COLO829 (cell line): ENCODE data around the gene GVQW3.

Experiments used
- DNase-seq: peaks from one replicate; pipeline ENCODE4 v3.0.0; 2012; ENCODE audit warnings: low spot score

The GVQW3 gene

DNA sequence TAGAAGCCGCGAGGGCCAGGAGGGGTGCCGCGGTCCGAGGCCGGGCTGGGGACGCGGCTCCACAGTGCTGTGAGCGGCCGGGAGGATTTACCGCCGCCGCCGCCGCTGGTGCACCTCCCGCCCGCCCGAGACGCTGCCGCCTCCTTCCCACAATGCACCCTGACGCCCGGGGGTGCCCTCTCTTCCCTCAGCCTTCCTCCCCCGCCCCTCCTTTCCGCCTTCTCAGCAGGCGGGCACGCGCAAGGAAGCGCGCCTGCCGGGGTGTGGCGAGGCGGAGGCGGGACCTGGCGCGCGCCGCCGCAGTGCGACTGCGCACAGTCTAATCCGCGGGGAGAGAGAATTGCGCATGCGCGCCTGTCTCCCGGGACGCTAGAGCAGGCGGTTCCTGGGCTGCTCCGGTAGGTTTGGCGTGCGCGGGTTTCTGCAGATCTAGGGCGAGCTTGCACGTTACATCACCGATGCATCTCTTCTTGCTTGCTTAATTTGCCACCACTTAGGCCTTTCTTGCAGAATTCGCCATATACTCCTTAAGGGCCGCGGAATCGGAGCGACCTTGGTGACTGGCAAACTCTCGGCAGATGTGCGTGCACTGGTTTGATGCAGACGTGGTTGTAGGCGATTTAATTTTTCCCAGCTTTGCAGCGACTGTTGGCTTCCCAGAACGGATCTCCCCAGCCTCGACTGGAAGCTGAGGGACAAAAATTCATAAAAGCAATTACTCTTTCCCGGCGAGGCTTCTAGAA is at the start of gene GVQW3, which contains the start of gene THAP12:
Gene GVQW3, plus strand, starts transcription at position 347 of the 743 bp plus-strand sequence. CDS start 506 bp downstream, outside the sequence.
Gene THAP12, minus strand, starts transcription at position 156 of the 743 bp plus-strand sequence. CDS start 296 bp downstream, outside the sequence.
- peak; percentile 99 for DNase-seq

DNA sequence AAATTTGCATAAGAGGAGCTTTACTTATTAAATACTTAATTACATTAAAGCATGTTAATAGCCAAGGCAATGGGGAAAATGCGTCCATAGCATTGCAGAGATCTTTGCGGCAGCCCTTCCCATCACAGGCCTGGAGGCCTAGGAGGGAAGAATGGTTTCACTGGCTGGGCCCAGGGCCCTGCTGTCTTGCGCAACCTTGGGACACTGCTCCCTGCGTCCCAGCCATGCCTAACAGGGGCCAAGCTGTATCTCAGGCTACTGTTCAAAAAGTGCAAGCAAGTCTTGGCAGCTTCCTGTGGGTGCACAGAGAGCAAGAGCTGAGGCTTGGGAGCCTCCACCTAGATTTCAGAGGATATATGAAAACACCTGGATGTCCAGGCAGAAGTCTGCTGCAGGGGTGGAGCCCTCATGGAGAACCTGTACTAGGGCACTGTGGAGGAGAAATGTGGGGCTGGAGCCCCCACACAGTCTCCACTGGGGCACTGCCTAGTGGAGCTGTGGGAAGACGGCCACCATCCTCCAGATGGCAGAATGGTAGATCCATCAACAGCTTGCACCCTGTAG is 46.2 kb upstream of the GVQW3 start:
- no peak for DNase-seq

DNA sequence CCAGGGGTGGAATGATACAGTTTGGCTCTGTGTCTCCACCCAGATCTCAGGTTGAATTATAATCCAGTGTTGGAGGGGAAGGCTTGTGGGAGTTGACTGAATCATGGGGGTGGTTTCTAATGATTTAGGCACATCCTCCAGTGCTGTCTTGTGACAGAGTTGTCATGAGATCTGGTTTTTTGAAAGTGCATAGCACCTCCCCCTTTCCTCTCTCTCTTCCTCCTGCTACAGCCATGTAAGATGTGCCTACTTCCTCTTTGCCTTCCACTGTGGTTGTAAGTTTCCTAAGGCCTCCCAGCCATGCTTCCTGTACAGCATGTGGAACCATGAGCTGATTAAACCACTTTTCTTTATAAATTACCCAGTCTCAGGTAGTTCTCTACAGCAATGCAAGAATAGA is 45.3 kb upstream of the GVQW3 start:
- DNase-seq: no peak

DNA sequence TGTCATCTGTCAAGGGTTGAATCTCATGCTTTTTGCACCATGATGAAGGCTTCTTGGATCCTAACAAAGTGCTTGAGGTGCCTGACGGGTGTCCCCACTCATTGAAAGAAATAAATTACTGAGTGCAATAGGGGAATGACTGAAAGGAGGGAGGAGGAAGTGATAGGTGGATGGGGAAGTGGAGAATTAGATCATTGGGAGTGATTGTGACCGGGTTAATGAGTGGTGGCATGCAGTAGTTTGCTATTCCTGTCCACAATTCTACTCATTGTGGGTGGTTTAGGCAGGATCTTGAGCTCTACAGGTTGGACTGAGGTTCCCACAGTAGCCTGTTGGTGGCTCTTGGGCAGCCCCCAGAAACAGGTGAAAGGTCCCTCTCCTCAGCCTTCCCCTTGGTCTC is 44.5 kb upstream of the GVQW3 start:
- no peak for DNase-seq

DNA sequence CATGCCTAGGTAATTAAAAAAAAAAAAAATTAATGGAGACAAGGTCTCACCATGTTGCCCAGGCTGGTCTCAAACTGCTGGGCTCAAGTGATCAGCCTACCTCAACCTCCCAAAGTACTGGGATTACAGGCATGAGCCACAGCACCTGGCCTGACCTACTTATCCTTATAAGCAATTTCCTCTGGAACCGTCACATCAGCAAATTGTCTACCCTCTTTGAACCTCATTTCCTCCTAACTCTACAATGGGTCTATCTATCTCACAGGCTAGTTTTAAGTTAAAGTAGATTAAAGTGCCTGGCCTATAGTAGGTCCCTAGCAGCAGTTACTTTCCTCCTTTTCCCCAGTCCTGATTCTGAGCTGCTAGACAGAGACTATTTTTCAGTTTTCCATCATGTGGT is 43.7 kb upstream of the GVQW3 start:
- no peak for DNase-seq

DNA sequence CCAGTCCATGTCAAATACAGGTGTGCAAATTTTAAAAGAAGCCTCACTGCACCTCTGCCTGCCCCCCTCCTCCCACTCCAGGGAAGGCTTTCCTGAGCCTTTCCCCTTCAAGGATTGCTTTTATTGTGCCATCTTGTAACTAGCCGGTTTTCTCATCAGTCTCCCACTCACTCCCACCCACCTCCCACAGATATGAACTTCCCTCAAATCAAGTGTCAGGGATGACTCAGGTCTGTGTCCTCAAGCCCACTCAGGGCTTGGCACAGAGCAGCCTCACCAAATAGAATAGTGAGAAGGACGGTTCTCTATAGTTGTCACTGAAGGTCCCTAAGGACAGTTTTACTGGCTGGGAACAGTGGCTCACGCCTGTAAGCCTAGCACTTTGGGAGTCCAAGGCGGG is 43.2 kb upstream of the GVQW3 start:
- DNase-seq: no peak

DNA sequence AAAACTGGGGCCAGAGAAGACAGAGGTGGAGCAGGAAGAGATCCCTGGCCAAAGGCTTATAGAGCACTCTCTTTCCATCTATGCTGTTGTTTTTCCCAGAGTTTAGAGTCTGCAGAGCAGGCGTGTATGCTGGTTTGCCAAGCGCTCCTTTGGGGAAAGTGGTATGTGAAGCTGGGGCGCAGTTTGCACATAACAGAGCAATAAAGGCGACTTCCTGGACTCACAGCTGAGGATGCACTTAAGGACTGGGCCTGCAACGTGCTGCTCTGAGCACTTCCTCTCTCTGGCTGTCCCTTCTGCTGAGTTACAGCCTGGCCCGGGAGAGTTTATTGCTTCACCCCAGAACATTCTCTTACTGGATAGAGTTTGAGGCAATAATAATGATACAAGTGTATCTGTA is 41.9 kb upstream of the GVQW3 start:
- no peak for DNase-seq

DNA sequence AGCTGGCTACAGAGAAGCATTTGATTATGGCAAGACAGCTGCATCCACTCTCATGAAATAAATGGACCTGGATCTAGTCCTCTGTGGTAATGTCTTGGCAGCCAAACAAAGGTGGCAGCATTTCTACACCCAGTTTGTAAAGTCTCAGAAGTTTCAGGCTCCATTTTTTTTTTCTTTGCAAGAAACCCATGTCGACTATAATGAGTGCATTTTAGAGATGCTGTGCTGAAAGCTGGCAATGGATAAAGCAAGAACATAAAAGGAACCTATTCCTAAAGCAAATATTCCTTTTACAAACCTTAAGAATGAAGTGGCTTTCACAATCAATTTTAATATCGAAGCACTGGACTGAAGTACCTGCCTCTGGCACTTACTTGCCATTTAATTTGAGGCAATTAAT is 33.7 kb upstream of the GVQW3 start:
- DNase-seq: no peak

DNA sequence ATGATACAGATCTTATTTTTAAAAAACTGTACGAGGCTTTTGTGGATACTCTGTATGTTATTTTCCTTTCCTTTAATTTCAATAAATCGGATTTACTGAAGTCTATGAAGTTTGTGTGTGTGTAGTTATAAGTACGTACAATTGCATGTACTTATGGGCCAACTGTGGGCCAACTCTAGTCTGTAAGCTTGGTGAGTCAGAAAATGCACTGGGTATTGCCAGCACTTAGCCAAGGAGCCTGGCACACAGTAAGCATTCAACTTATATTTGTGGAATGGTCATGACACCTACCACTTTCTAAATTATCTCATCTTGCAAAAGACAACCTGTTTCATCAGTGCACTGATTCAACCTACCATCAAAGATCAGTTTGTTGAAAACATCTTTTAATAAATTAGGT is 32.8 kb upstream of the GVQW3 start:
- no peak for DNase-seq

DNA sequence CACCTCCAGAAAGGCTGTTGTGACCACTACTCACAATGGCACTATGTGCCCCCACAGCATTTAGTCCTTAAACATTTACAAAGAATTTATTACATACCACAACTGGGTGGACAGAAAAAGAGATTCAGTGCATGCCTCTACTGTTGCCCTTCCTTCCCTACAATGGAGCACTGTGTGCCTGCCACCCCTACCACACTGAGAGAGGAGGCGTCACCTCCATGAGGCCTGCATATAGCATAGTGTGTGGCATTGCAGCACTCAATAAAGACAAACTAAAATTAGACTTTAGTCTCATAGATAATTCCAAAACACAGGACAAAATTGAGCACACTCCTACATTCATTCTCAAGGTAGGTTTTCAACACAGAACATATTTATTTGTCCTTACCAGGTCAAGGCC is 26.0 kb upstream of the GVQW3 start:
- DNase-seq: no peak

DNA sequence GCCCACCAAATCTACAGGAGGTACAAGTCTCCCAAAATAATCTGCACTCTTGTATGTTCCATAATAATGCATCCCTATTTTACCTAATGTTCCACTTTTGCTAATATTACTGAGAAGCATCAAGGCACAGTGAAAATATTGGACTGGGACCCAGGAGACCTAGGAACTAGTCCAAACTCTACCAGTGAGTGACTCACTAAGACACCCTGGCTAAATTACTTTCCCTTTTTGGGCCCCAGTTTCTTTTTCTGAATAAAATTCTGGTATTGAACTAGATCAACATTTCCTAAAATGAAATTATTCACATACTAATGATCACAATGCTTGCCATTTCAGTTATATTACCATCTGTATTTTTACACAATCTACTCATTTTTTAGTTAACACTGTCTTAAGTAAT is 19.7 kb upstream of the GVQW3 start:
- DNase-seq: no peak

DNA sequence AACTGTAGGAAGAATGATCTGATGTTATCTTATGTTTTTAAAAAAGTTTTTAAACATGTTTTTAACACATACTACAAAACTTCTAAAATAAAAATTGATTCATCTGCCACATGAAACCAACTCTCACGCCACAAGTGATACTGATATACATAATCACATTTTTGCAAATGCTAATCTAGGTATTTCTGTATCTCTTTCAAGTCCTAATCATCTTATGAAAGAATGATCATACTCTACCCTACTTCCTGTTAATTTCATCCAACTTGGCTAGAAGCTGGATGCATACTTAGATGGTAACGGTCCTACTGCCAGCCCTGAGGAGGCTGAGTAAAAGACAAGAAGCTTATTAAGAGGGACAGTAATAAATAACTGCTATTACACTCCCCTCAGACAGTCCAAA is 19.3 kb upstream of the GVQW3 start:
- DNase-seq: no peak

DNA sequence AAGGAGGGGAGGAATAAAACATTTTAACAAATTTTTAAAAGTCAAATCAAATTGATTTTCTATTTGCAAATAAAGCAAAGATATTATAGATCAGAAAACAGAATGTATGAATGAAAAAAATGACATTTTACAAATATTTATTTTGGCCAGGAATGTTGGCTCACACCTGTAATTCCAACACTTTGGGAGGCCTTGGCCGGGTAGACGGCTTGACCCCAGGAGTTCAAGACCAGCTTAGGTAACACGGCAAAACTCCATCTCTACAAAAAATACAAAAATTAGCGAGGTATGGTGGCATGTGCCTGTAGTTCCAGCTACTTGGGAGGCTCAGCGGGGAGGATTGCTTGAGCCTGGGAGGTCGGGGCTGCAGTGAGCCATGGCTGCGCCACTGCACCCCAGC is 18.4 kb upstream of the GVQW3 start:
- DNase-seq: no peak

DNA sequence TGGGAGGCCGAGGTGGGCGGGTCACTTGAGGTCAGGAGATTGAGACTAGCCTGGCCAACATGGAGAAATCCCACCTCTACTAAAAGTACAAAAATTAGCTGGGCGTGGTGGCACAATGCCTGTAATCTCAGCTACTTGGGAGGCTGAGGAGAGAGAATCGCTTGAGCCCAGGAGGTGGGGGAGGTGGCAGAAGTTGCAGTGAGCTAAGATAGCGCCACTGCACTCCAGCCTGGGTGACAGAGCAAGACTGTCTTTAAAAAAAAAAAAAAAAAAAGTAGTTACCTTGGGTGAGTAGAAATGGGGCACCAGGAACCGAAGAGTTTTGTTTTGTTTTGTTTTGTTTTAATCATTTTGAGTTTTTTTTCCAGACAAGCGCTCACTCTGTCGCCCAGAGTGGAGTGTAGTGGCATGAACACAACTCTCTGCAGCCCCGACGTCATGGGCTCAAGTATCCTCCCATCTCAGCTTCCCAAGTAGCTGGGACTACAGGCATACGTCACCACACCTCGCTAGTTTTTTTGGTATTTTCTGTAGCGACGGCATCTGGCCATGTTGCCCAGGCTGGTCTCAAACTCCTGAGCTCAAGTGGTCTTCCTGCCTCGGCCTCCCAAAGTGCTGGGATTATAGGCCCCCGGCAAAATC is 16.0 kb upstream of the GVQW3 start:
- DNase-seq: no peak

DNA sequence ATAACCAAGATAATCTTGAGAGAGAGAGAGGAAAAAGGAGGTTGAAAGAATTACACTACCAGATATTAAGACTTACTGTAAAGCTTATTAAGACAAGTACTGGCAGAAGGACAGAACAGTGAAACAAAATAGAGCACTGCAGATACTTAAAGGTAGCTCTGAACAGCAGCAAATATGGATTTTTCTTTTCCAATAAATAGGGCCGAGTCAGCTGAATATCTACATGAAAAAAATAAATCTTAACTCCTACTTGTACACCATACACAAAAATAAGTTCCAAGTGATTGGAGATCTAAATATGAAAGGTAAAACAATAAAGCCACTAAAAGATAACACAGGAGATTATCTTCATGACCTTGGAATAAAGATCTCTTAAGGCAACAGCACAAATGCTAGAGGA is 12.6 kb upstream of the GVQW3 start:
- DNase-seq: no peak

DNA sequence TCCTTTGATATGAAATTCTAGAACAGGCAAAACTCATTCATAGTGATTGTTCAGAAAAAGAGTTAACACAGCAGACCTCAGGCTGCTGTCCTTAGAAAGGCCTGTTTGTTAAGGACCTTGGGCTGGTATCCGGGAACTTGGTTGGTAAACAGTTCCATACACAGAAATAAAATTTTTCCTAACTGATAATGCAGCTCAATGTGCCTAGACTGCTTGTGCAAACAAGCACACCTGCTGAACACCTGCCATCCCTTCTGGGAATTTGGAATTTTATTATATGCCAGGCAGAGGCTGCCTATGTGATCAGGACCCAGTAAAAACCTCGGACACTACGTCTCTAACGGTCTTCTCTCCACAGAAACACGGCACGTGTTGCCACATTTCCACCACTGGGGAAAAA is 11.7 kb upstream of the GVQW3 start:
- no peak for DNase-seq

DNA sequence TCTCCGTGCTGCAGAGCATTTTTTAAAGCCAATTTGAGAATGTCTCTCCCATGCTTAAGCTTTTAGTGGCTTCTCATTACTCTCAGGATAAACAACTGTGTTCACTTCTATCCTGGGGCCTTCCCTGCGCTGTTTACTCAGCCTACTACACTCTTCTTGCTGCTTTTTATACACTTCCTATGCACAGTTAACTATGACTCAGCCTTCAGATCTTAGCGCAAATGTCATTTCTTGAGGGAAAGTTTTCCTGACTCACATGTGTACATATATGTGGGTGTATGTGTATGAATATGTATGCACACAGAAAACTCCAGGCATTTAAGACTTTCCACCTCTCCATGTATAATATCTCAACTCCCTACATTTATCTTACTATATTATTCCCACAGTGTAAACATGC is 10.0 kb upstream of the GVQW3 start:
- peak; percentile 64 for DNase-seq

DNA sequence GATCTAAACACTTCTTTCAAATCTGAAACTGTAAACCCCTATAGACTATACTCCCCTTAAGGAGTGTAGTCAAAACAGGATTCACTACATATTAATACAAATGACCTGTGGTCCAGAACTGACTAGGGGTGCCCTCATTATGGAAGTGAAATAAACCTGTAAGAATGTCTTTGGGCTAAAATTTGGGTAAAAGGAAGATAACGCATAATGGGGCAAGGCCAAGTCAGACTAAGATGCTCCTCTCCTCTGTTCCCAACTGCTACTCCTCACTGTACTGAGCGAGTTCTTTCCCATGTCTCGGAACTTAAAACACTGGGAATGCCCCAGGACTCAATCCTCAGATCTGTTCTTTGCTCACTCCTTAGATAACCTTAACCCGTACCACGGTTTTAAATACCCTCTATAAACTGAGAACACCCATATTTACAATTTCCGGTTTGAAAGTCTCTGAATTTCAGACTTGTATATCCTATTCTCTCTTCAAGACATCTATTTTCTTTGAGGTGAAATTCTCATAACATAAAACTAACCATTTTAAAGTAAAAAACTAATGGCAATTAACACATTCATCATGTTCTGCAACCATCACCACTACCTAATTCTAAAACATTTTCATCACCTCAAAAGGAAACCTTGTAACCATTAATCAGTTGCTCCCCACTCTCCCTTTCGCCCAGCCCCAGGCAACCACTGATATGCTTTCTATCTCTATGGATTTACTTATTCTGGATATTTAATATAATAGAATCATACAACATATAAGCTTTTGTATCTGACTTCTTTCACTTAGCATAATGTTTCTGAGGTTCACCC is 4.2 kb upstream of the GVQW3 start:
- no peak for DNase-seq

DNA sequence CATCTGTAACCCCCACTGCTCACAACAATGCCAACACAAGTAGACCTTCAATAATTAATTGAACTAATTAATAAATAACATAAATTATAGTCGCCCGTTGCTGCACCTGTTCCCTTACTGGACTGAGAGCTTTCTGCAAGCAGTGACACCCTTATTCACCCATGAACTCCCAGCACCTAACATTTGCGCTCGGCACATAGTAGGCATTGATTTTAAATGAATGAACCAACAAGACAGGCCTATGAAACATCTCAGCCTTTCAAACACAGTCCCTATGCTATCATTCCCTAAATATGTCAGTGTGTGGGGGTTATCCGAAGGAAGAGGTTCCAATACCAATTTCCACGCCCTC is 1.3 kb upstream of the GVQW3 start:
- DNase-seq: no peak

DNA sequence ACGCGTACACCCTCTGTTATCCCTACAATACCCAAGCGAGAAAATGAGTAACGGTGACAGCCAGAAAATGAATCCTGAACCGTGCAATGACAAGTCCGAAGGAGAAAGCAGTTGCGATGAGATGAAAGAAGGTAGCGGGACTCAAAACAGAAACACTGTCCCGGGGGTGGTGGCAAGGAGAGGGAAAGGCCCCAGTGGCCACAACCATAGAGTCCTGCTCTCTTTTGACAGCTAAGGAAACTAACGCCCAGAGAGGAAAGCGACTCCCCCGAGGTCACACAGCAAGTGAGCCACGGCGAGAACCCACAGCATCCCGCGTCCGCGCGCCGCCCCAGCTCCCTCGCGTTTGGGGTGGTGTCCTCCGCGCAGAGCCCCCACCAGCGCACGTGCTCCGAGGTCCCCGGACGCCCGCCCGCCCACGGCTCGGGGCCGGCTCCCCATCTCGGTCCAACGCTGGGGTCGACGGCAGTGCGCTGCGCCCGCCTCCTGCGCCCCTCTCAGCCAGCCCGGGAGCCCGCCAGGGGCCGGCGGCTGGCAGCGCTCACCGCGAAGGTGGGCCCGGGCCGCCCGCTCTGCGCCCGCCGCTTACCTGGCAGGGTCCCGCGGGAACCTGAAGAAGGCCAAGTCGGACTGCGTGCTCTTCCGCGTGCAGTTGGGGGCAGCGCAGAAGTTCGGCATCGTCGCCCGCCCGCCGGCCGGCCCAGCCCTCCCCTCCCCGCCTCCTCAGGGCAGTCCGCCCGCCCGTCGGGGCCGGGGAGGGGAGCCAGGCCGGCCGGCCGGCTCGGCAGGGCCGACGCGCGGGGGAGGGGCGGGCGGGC is 755 bp upstream of the GVQW3 start:
- DNase-seq: no peak

DNA sequence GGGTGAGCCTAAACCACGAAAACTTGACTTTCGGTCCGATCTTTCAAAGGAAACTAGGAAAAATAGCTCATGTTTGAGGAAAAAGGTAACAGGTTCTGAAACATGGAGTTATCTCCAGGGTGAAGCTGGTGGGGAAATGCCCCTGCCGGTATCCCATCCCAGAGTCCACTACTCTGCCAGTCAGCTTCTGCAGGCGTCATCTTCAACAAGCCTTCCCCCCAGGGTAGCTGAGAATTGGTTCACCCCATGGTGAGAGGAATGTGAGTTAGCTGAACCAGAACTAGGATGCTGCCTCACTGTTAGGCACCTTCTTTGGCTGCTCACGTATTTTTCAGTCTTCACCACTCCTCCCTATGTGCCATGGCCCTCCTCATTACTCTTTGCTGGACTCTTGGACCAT is 1.1 kb downstream of the GVQW3 start:
- no peak for DNase-seq

DNA sequence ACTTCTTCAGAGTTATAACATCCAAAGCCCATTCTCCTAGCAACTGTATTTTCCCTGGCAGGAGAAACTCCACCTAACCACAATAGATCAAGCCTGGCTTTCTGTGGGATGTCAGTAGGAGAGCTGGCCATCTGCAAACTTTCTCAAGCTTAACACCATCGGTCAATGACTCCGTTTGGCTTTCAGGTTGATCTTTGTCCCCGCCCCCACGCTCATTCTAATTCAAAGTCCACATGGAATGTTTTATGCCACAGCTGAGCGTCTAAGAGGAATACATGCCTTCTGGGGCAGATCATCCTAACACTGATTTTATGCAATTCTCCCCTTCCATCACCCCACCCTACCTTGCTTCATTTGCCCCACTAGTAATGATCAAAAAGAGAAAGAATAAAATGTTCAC is 4.8 kb downstream of the GVQW3 start:
- DNase-seq: no peak
